GM12878 (cell line): ENCODE data around the gene KRTAP2-1. TPM values are rescaled to one million over a fixed set of nuclear protein-coding genes. Genes with fewer than 3 reads are reported as not detected.

ENCODE experiments used
- ATAC-seq: fragments of 200-7000 bp; cut with Tn5 transposase; 3 replicates; pipeline ENCODE4 v1.9.1; 2020; ENCODE audit warnings: mild to moderate bottlenecking, moderate library complexity
- BruUV-seq: library from RNA; stranded (reverse); fragments of 400-500 nt; replicated peaks from 2 replicates; lab custom pipeline; 2021; lab: Mats Ljungman, UMichigan
- CTCF ChIA-PET: fragments of 300-600 bp; sonication (Branson Sonifier 250); formaldehyde crosslinking; extraction: SDS; loops from one replicate; lab custom pipeline; 2021; ENCODE audit warnings: inconsistent platforms; lab: Yijun Ruan, JAX
- POLR2A ChIA-PET: fragments of 350-600 bp; formaldehyde crosslinking; extraction: SDS; loops from one replicate; lab custom pipeline; 2021; ENCODE audit warnings: inconsistent platforms; lab: Charles Lee
- RAD21 ChIA-PET: fragments of 300-600 bp; sonication (Branson Sonifier 250); formaldehyde crosslinking; loops from one replicate; lab custom pipeline; 2023; ENCODE audit warnings: antibody characterized with exemption; ENCODE audit not compliant: unreplicated experiment; lab: Charles Lee
- SMC1A ChIA-PET: fragments of 300-600 bp; sonication (Branson Sonifier 250); formaldehyde crosslinking; loops from one replicate; lab custom pipeline; 2023; ENCODE audit not compliant: unreplicated experiment, uncharacterized antibody; lab: Charles Lee
- DNase-seq: peaks from one replicate; pipeline ENCODE4 v3.0.0-alpha.2; 2011; ENCODE audit warnings: low read depth, low spot score
- FAIRE-seq: peaks from 3 replicates; lab custom pipeline; 2011; peaks lifted over from hg19 to GRCh38; lab: Jason Lieb, UNC
- H2AFZ ChIP-seq: 2 replicates; pipeline ENCODE4 v1.6.0; 2011; ENCODE audit warnings: low read depth, low read length, control low read depth; ENCODE audit not compliant: control insufficient read depth
- H3K27ac ChIP-seq: 2 replicates; pipeline ENCODE4 v1.5.1; 2011; ENCODE audit warnings: control low read depth; ENCODE audit not compliant: control insufficient read depth, insufficient read depth
- H3K27me3 ChIP-seq, 2 experiments: replicated peaks in 1 of 2; 2 replicates each; pipeline versions ENCODE4 v1.6.0 to v1.6.1; 2011; ENCODE audit warnings: low read length in 1 of 2; ENCODE audit not compliant: control insufficient read depth in 2 of 2, insufficient read depth in 2 of 2
- H3K36me3 ChIP-seq, 2 experiments: 2 replicates each; pipeline ENCODE4 v1.5.1; 2011; ENCODE audit warnings: low read length in 1 of 2; ENCODE audit not compliant: control insufficient read depth in 2 of 2, insufficient read depth in 2 of 2
- H3K4me1 ChIP-seq: 2 replicates; pipeline ENCODE4 v1.6.1; 2011; ENCODE audit warnings: mild to moderate bottlenecking, low read length, moderate library complexity, mixed read lengths; ENCODE audit not compliant: control insufficient read depth, insufficient read depth
- H3K4me2 ChIP-seq: 2 replicates; pipeline ENCODE4 v1.6.0; 2011; ENCODE audit warnings: control low read depth; ENCODE audit not compliant: control insufficient read depth, insufficient read depth
- H3K4me3 ChIP-seq: fragments of 200-600 bp; sonication (generic); 2 replicates; pipeline ENCODE4 v1.5.1; 2016
- H3K79me2 ChIP-seq: 2 replicates; pipeline ENCODE4 v1.6.0; 2011; ENCODE audit warnings: low read length; ENCODE audit not compliant: control insufficient read depth, insufficient read depth
- H3K9ac ChIP-seq: 2 replicates; pipeline ENCODE4 v1.8.0; 2011; ENCODE audit warnings: low read length, control low read depth, mixed read lengths; ENCODE audit not compliant: control insufficient read depth, insufficient read depth
- H3K9me3 ChIP-seq: replicated peaks from 3 replicates; pipeline ENCODE4 v1.5.1; 2011; ENCODE audit warnings: mild to moderate bottlenecking, low read length; ENCODE audit not compliant: control insufficient read depth, insufficient read depth
- H4K20me1 ChIP-seq: 2 replicates; pipeline ENCODE4 v1.6.0; 2011; ENCODE audit not compliant: control insufficient read depth, insufficient read depth
- CEBPB ChIP-seq, 2 experiments: fragments of 150-350 bp in 1 of 2; IDR thresholded peaks; 2 replicates each; pipeline ENCODE4 v1.6.1; 2012 to 2014; ENCODE audit warnings: low read depth in 2 of 2, low read length in 2 of 2, borderline replicate concordance in 1 of 2, inconsistent platforms in 1 of 2
- JUNB ChIP-seq: IDR thresholded peaks from 2 replicates; pipeline ENCODE4 v1.6.1; 2016; ENCODE audit warnings: antibody characterized with exemption, mild to moderate bottlenecking
- MEF2B ChIP-seq: fragments of 450-650 bp; IDR thresholded peaks from 2 replicates; pipeline ENCODE4 v1.6.1; 2018; ENCODE audit warnings: mild to moderate bottlenecking, moderate library complexity; ENCODE audit not compliant: partially characterized antibody, poor library complexity, severe bottlenecking
- MTA3 ChIP-seq: IDR thresholded peaks from 2 replicates; pipeline ENCODE4 v1.6.1; 2012; ENCODE audit warnings: low read length, inconsistent platforms, borderline replicate concordance
- MXI1 ChIP-seq: fragments of 150-350 bp; IDR thresholded peaks from 2 replicates; pipeline ENCODE4 v1.6.1; 2011; ENCODE audit warnings: low read depth, mild to moderate bottlenecking, inconsistent platforms, low read length, improper control_type of control experiment
- WGBS: methylation state at CpG from one replicate; pipeline ENCODE4 v1.1.6; 2016; ENCODE audit warnings: low lambda C conversion rate; ENCODE audit not compliant: insufficient replicate concordance, insufficient coverage; ENCODE audit errors: missing lambda C conversion rate; 5-methylcytosine and 5-hydroxymethylcytosine counted together
- in situ Hi-C: fragments of 300-500 bp; cut with MboI; formaldehyde crosslinking; loops from 9 replicates; pipeline ENCODE4 v1.14.3; 2018; ENCODE audit warnings: mixed read lengths
- intact Hi-C: fragments of 100-400 bp; cut with micrococcal nuclease; formaldehyde crosslinking; loops from one replicate; pipeline ENCODE4 v1.14.2; 2022; ENCODE audit not compliant: unreplicated experiment
- polyA plus RNA-seq, 11 experiments: library from polyadenylated mRNA; depleted of rRNA in 4 of 11; unstranded in 6 of 11; stranded (reverse) in 5 of 11; fragments of >200 nt; fragmentation: Nextera tagmentation in 4 of 11; fragmentation: Illumina TruSeq in 1 of 11; extraction: Ambion mirVana in 4 of 11; extraction: Trizol in 1 of 11; gene quantifications; 1 replicate in 1 of 11; 2 replicates in 10 of 11; pipeline versions ENCODE4 v1.2.1 to v1.2.3, GENCODE V29; 2011 to 2016; ENCODE audit warnings: inconsistent platforms in 2 of 11, missing spikeins in 2 of 11, low read depth in 1 of 11
- total RNA-seq, 4 experiments: library from RNA; depleted of rRNA in 3 of 4; stranded (reverse); fragments of >200 nt in 3 of 4; fragmentation: Illumina TruSeq in 1 of 4; extraction: Trizol in 1 of 4; gene quantifications; 2 replicates each; pipeline versions ENCODE4 v1.2.1 to v1.2.3, GENCODE V29; 2013 to 2021
- TF ChIP-seq, protein P1 (sequence below): fragments of 450-650 bp; formaldehyde crosslinking; IDR thresholded peaks from 2 replicates; pipeline ENCODE4 v1.4.0; 2022; ENCODE audit warnings: mild to moderate bottlenecking, moderate library complexity
- TF ChIP-seq, protein P2 (sequence below), 3 experiments: IDR thresholded peaks in 2 of 3; conservative IDR thresholded peaks in 1 of 3; 2 replicates each; pipeline ENCODE4 v1.5.1; 2011; ENCODE audit warnings: low read depth in 3 of 3, low read length in 3 of 3, mild to moderate bottlenecking in 3 of 3, control low read depth in 2 of 3, moderate library complexity in 2 of 3, inconsistent platforms in 1 of 3, mixed read lengths in 1 of 3; ENCODE audit not compliant: control insufficient read depth in 2 of 3, insufficient read depth in 1 of 3; ENCODE audit errors: extremely low read depth in 1 of 3

The KRTAP2-1 gene
- total and polyA plus RNA-seq, 10 of the 15 experiments (the other 5 are each of a cell fraction or from before 2014, with no cell fraction given): not detected

DNA sequence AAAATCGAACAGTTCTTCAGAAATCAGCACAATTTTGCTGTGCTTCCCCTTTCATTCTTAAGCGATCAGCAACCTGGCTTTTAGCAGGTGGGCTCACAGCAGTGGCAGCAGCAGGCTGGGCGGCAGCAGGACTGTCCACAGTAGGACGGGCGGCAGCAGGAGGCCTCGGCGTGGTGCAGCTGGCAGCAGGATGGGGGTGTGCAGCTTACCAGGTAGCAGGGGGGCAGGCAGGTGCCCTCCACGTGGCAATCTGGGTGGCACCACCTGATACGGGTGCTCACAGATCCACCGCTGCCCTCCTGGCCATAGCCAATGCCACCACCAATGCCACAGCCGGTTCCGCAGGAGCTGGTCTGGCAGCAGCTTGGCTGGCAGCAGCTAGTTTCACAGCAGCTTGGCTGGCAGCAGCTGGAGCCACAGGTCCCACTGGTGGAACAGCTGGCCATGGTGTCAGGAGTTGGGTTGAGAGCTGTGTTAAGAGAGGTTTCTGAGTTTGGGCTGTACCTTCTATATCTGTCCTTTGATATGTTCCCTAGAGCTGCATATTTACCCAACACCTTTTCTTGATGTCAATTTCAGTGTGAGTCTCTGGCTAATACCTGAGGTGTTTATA lies 17.4 kb downstream of the KRTAP2-1 start, which contains the start of gene KRTAP1-4:
Gene KRTAP1-4 (minus strand): TSS at position 563 of the 613 bp plus-strand sequence. CDS start 117 bp downstream, at position 446.
- ChIA-PET POLR2A (no interaction called here), RAD21 (no interaction called here), SMC1A (interaction anchor here (1.1 kb wide), 1 partner anchor 34 kb away, joined by 3 read pairs; no protein-coding TSS in a partner anchor), CTCF (interaction anchor here (0.9 to 1.7 kb wide), 2 partner anchors 10 to 633 kb away, joined by 3 to 4 read pairs; no protein-coding TSS in a partner anchor)
- no peak for ATAC-seq
- WGBS: 17% methylated on average over 12 of the region's 12 CpGs
- BruUV-seq: no TSS peak
- TF ChIP-seq CEBPB (IDR thresholded peaks at IDR 0.05; ENCODE audit: borderline replicate concordance in 1 of 2, low read depth in 2 of 2, low read length in 2 of 2) (no peak), MXI1 (no peak), MEF2B (no peak), MTA3 (no peak), JUNB (no peak)
- TF ChIP-seq, protein P1, sequence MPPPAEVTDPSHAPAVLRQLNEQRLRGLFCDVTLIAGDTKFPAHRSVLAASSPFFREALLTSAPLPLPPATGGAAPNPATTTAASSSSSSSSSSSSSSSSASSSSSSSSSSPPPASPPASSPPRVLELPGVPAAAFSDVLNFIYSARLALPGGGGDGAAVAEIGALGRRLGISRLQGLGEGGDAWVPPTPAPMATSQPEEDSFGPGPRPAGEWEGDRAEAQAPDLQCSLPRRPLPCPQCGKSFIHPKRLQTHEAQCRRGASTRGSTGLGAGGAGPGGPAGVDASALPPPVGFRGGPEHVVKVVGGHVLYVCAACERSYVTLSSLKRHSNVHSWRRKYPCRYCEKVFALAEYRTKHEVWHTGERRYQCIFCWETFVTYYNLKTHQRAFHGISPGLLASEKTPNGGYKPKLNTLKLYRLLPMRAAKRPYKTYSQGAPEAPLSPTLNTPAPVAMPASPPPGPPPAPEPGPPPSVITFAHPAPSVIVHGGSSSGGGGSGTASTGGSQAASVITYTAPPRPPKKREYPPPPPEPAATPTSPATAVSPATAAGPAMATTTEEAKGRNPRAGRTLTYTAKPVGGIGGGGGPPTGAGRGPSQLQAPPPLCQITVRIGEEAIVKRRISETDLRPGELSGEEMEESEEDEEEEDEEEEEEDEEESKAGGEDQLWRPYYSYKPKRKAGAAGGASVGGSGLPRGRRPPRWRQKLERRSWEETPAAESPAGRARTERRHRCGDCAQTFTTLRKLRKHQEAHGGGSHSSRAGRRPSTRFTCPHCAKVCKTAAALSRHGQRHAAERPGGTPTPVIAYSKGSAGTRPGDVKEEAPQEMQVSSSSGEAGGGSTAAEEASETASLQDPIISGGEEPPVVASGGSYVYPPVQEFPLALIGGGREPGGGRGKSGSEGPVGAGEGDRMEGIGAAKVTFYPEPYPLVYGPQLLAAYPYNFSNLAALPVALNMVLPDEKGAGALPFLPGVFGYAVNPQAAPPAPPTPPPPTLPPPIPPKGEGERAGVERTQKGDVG (CRISPR knock-in tag): no peak
- TF ChIP-seq, protein P2, sequence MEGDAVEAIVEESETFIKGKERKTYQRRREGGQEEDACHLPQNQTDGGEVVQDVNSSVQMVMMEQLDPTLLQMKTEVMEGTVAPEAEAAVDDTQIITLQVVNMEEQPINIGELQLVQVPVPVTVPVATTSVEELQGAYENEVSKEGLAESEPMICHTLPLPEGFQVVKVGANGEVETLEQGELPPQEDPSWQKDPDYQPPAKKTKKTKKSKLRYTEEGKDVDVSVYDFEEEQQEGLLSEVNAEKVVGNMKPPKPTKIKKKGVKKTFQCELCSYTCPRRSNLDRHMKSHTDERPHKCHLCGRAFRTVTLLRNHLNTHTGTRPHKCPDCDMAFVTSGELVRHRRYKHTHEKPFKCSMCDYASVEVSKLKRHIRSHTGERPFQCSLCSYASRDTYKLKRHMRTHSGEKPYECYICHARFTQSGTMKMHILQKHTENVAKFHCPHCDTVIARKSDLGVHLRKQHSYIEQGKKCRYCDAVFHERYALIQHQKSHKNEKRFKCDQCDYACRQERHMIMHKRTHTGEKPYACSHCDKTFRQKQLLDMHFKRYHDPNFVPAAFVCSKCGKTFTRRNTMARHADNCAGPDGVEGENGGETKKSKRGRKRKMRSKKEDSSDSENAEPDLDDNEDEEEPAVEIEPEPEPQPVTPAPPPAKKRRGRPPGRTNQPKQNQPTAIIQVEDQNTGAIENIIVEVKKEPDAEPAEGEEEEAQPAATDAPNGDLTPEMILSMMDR (IDR thresholded peaks at IDR 0.05 in 2 of 3, conservative IDR thresholded peaks at IDR 0.05 in 1 of 3; ENCODE audit: control insufficient read depth in 2 of 3, extremely low read depth in 1 of 3, insufficient read depth in 1 of 3, low read depth in 3 of 3, low read length in 3 of 3): no peak
- in situ Hi-C loops (no loop called here), intact Hi-C loops (no loop called here)
- Histone ChIP-seq H3K27me3 (0 out of 4 replicates have a peak, but pooled peaks cover 0 to 3% of the 10 kb centered on the region in 2 experiments), H3K9ac (no peak within 1 kb of the TSS), H3K4me3 (no peak within 1 kb of the TSS), H3K36me3 (no peaks in the 10 kb centered on the region), H4K20me1 (no peaks in the 10 kb centered on the region), H3K4me1 (no peaks in the 10 kb centered on the region), H2AFZ (no peak within 1 kb of the TSS), H3K27ac (no peak within 1 kb of the TSS), H3K4me2 (no peak within 1 kb of the TSS), H3K9me3 (no peaks in the 10 kb centered on the region), H3K79me2 (no peaks in the 10 kb centered on the region)
- no peak for FAIRE-seq
- no peak for DNase-seq
